Activated CD8-positive, alpha-beta memory T cell treated with anti-CD3 and anti-CD28 coated beads, Interleukin-2, amount 10 ng/mL, durations not matched to agents 7 days and 5 days (primary cell): Measurements from ENCODE around the gene GABRR1. TPM values are rescaled to one million over a fixed set of nuclear protein-coding genes. Genes with fewer than 3 reads are reported as not detected.

Experiments
- ATAC-seq: fragments of 150-1000 bp; cut with Tn5 transposase; one replicate; pipeline ENCODE4 v1.10.0; 2021; ENCODE audit warnings: moderate library complexity
- CTCF ChIA-PET: fragments of 350-600 bp; sonication (Branson Sonifier 250); formaldehyde crosslinking; loops from one replicate; lab custom pipeline; 2021; ENCODE audit warnings: antibody characterized with exemption; lab: Charles Lee
- DNase-seq: peaks from one replicate; pipeline ENCODE4 v3.0.0-alpha.2; 2020
- H3K27ac Mint-ChIP-seq: one replicate; pipeline ENCODE4 v1.8.0; 2021; ENCODE audit warnings: mild to moderate bottlenecking, mixed read lengths
- H3K27me3 Mint-ChIP-seq: one replicate; pipeline ENCODE4 v1.8.0; 2021; ENCODE audit warnings: mixed read lengths
- H3K36me3 Mint-ChIP-seq: one replicate; pipeline ENCODE4 v1.8.0; 2021; ENCODE audit warnings: mild to moderate bottlenecking, mixed read lengths
- H3K4me1 Mint-ChIP-seq: one replicate; pipeline ENCODE4 v1.8.0; 2021; ENCODE audit warnings: mixed read lengths
- H3K4me3 Mint-ChIP-seq: one replicate; pipeline ENCODE4 v1.8.0; 2021; ENCODE audit warnings: mild to moderate bottlenecking, moderate library complexity, mixed read lengths
- H3K9me3 Mint-ChIP-seq: one replicate; pipeline ENCODE4 v1.8.0; 2022; ENCODE audit warnings: low read depth, mixed read lengths
- total RNA-seq, 2 experiments: library from RNA; stranded (reverse); gene quantifications; one replicate each; pipeline ENCODE4 v1.2.3, GENCODE V29; 2021

Gene GABRR1
- total RNA-seq, 2 experiments from 2014 or later, result not detected

GRCh38 chr6:89172131-89172530 is 45.0 kb downstream of the GABRR1 start:
- H3K4me3 Mint-ChIP-seq, result no peak overlapping the region
- CTCF ChIA-PET, result no interaction called here
- H3K36me3 Mint-ChIP-seq, result no peaks in the 10 kb centered on the region

GRCh38 chr6:89162047-89162371 is 55.1 kb downstream of the GABRR1 start:
- CTCF ChIA-PET, result no interaction called here
- H3K36me3 Mint-ChIP-seq, result peaks cover 24% of the 10 kb centered on the region
- no peak overlapping the region for H3K4me3 Mint-ChIP-seq
- ATAC-seq (no peak), DNase-seq (no peak)
- H3K4me1 Mint-ChIP-seq, result no peaks in the 10 kb centered on the region
- H3K27me3 Mint-ChIP-seq, result no peaks in the 10 kb centered on the region
- no peak overlapping the region for H3K27ac Mint-ChIP-seq
- H3K9me3 Mint-ChIP-seq, result no peaks in the 10 kb centered on the region

More at GRCh38 chr6:89172131-89172530, 45.0 kb downstream of the GABRR1 start:
- Mint-ChIP-seq H3K4me1 (no peaks in the 10 kb centered on the region), H3K9me3 (no peaks in the 10 kb centered on the region), H3K27ac (no peak overlapping the region), H3K27me3 (no peaks in the 10 kb centered on the region)
- no peak for DNase-seq
- ATAC-seq, result no peak

- no peak for DNase-seq
- H3K27me3 Mint-ChIP-seq, result no peaks in the 10 kb centered on the region
- H3K27ac Mint-ChIP-seq, result no peak overlapping the region
- CTCF ChIA-PET, result no interaction called here
- H3K36me3 Mint-ChIP-seq, result peaks cover 25% of the 10 kb centered on the region
- H3K4me1 Mint-ChIP-seq, result no peaks in the 10 kb centered on the region
- no peak for ATAC-seq
- no peaks in the 10 kb centered on the region for H3K9me3 Mint-ChIP-seq
- H3K4me3 Mint-ChIP-seq, result no peak overlapping the region
Measured at GRCh38 chr6:89161326-89162046, 55.7 kb downstream of the GABRR1 start.

- H3K27me3 Mint-ChIP-seq, result no peaks in the 10 kb centered on the region
- no peak overlapping the region for H3K4me3 Mint-ChIP-seq
- CTCF ChIA-PET, result no interaction called here
- DNase-seq, result no peak
- H3K9me3 Mint-ChIP-seq, result no peaks in the 10 kb centered on the region
- ATAC-seq, result no peak
- H3K27ac Mint-ChIP-seq, result no peak overlapping the region
- peaks cover 27% of the 10 kb centered on the region for H3K36me3 Mint-ChIP-seq
- no peaks in the 10 kb centered on the region for H3K4me1 Mint-ChIP-seq
Measured at GRCh38 chr6:89160331-89161092, 56.6 kb downstream of the GABRR1 start.

GRCh38 chr6:89154131-89154530 is 63.0 kb downstream of the GABRR1 start:
- ATAC-seq, result no peak
- Mint-ChIP-seq H3K9me3 (no peaks in the 10 kb centered on the region), H3K27ac (no peak overlapping the region), H3K4me1 (peaks cover 6% of the 10 kb centered on the region), H3K36me3 (peaks cover 31% of the 10 kb centered on the region), H3K27me3 (no peaks in the 10 kb centered on the region), H3K4me3 (no peak overlapping the region)
- no peak for DNase-seq
- CTCF ChIA-PET, result no interaction called here

GRCh38 chr6:89148016-89148750 is 69.0 kb downstream of the GABRR1 start:
- CTCF ChIA-PET, result interaction anchor here (1.0 to 3.7 kb wide), 3 partner anchors 8 to 217 kb away, joined by 3 to 20 read pairs (median 3); no protein-coding TSS in a partner anchor
- DNase-seq (no peak), ATAC-seq (no peak)
- Mint-ChIP-seq H3K4me1 (peaks cover 39% of the 10 kb centered on the region), H3K27ac (no peak overlapping the region), H3K36me3 (peaks cover 26% of the 10 kb centered on the region), H3K9me3 (no peaks in the 10 kb centered on the region), H3K4me3 (no peak overlapping the region), H3K27me3 (peaks cover 10% of the 10 kb centered on the region)

- DNase-seq (no peak), ATAC-seq (no peak)
- Mint-ChIP-seq H3K9me3 (no peaks in the 10 kb centered on the region), H3K27me3 (peaks cover 10% of the 10 kb centered on the region), H3K4me3 (peak overlapping the region; percentile 81), H3K36me3 (peaks cover 23% of the 10 kb centered on the region), H3K4me1 (peaks cover 39% of the 10 kb centered on the region), H3K27ac (peak overlapping the region; percentile 82)
- CTCF ChIA-PET, result interaction anchor here (1.0 to 3.7 kb wide), 7 partner anchors 9 to 222 kb away, joined by 3 to 23 read pairs (median 8); partner anchors contain the start of genes PNRC1 and SRSF12
Measured at GRCh38 chr6:89146718-89147700, 70.1 kb downstream of the GABRR1 start.

GRCh38 chr6:89145956-89146717 is 71.0 kb downstream of the GABRR1 start, which contains the start of gene PM20D2:
PM20D2 (plus strand) TSS chr6:89146055; CDS start chr6:89146145, 90 bp downstream.
- Mint-ChIP-seq H3K9me3 (no peaks in the 10 kb centered on the region), H3K27ac (peak within 1 kb of the TSS; percentile 97), H3K4me3 (peak within 1 kb of the TSS; percentile 84), H3K27me3 (peaks cover 10% of the 10 kb centered on the region), H3K36me3 (peaks cover 20% of the 10 kb centered on the region), H3K4me1 (peaks cover 37% of the 10 kb centered on the region)
- CTCF ChIA-PET, result interaction anchor here (1.1 to 3.7 kb wide), 7 partner anchors 8 to 223 kb away, joined by 3 to 23 read pairs (median 8); partner anchors contain the start of genes PNRC1 and SRSF12
- ATAC-seq, result peak; percentile 85
- peak; percentile 78 for DNase-seq

- Mint-ChIP-seq H3K27ac (peak overlapping the region; percentile 97), H3K4me1 (peaks cover 37% of the 10 kb centered on the region), H3K9me3 (no peaks in the 10 kb centered on the region), H3K36me3 (peaks cover 20% of the 10 kb centered on the region), H3K4me3 (peak overlapping the region; percentile 84), H3K27me3 (peaks cover 10% of the 10 kb centered on the region)
- ATAC-seq (peak; percentile 63), DNase-seq (peak; percentile 61)
- CTCF ChIA-PET, result interaction anchor here (1.1 to 3.7 kb wide), 8 partner anchors 7 to 224 kb away, joined by 3 to 23 read pairs (median 6); partner anchors contain the start of genes PNRC1 and SRSF12
Measured at GRCh38 chr6:89145091-89145955, 71.8 kb downstream of the GABRR1 start.

- peaks cover 10% of the 10 kb centered on the region for H3K27me3 Mint-ChIP-seq
- H3K36me3 Mint-ChIP-seq, result peaks cover 12% of the 10 kb centered on the region
- no peaks in the 10 kb centered on the region for H3K9me3 Mint-ChIP-seq
- CTCF ChIA-PET, result interaction anchor here (1.0 to 3.7 kb wide), 5 partner anchors 22 to 162 kb away, joined by 3 to 23 read pairs (median 5); no protein-coding TSS in a partner anchor
- DNase-seq, result no peak
- H3K4me1 Mint-ChIP-seq, result peaks cover 35% of the 10 kb centered on the region
- no peak overlapping the region for H3K4me3 Mint-ChIP-seq
- H3K27ac Mint-ChIP-seq, result no peak overlapping the region
- no peak for ATAC-seq
Measured at GRCh38 chr6:89144354-89144906, 72.7 kb downstream of the GABRR1 start.
